Measurements from ENCODE around the gene TMEM9B. TPM values are rescaled to one million over a fixed set of nuclear protein-coding genes. Genes with fewer than 3 reads are reported as not detected.
A peak's percentile ranks its signal among the peaks of the same experiment; 100 is the strongest.

The TMEM9B gene
- total and polyA plus RNA-seq, 4 donors: 35.3 to 55.9 (median 44.7) TPM

GRCh38 chr11:9004183-9004926 lies 40.1 kb upstream of the TMEM9B start:
- no peak for ATAC-seq (ENCODE audit: insufficient read depth, low FRiP score)
- TF ChIP-seq CTCF (IDR thresholded peaks at IDR 0.05; ENCODE audit: control extremely low read depth, extremely low read depth): no peak
- Histone ChIP-seq H3K36me3 (ENCODE audit: control insufficient read depth in 4 of 4, insufficient read depth in 4 of 4, low read length in 4 of 4) (no peaks in the 10 kb centered on the region), H3K27ac (ENCODE audit: low read depth in 1 of 2, low read length in 1 of 2) (no peak overlapping the region), H3K4me1 (ENCODE audit: control insufficient read depth in 5 of 5, insufficient read depth in 5 of 5, low read length in 5 of 5) (peaks cover 0 to 15% (median 3%) of the 10 kb centered on the region in 5 donors), H3K9me3 (ENCODE audit: control insufficient read depth in 4 of 4, insufficient read depth in 3 of 4, low read length in 3 of 4) (peaks cover 0 to 2% (median 0%) of the 10 kb centered on the region in 4 donors), H3K4me3 (peak overlapping the region; percentile 16), H3K27me3 (ENCODE audit: control insufficient read depth in 3 of 3, insufficient read depth in 3 of 3, low read length in 2 of 3) (peaks cover 0 to 22% (median 21%) of the 10 kb centered on the region in 3 donors), H3K9ac (ENCODE audit: insufficient read depth in 1 of 2, low read length in 2 of 2) (no peak overlapping the region)
- WGBS, 2 donors: 13 to 14% methylated on average over 51 to 69 of the region's 69 CpGs
- peak in 2 of 3 donors; percentile 22 to 34 for DNase-seq

- no peak within 1 kb of the TSS for H3K9ac ChIP-seq (ENCODE audit: insufficient read depth in 1 of 2, low read length in 2 of 2)
- H3K27ac ChIP-seq (ENCODE audit: low read depth in 1 of 2, low read length in 1 of 2): no peak within 1 kb of the TSS
- no peak for TF ChIP-seq CTCF (IDR thresholded peaks at IDR 0.05; ENCODE audit: control extremely low read depth, extremely low read depth)
- peak; percentile 76 for ATAC-seq (ENCODE audit: insufficient read depth, low FRiP score)
- no peaks in the 10 kb centered on the region for H3K36me3 ChIP-seq (ENCODE audit: control insufficient read depth in 4 of 4, insufficient read depth in 4 of 4, low read length in 4 of 4)
- peaks cover 0 to 2% (median 0%) of the 10 kb centered on the region in 4 donors for H3K9me3 ChIP-seq (ENCODE audit: control insufficient read depth in 4 of 4, insufficient read depth in 3 of 4, low read length in 3 of 4)
- 0 to 2% methylated on average over 69 to 83 of the region's 83 CpGs for WGBS, 2 donors
- peak within 1 kb of the TSS; percentile 16 for H3K4me3 ChIP-seq
- peaks cover 0 to 22% (median 21%) of the 10 kb centered on the region in 3 donors for H3K27me3 ChIP-seq (ENCODE audit: control insufficient read depth in 3 of 3, insufficient read depth in 3 of 3, low read length in 2 of 3)
- H3K4me1 ChIP-seq (ENCODE audit: control insufficient read depth in 5 of 5, insufficient read depth in 5 of 5, low read length in 5 of 5): peaks cover 0 to 15% (median 3%) of the 10 kb centered on the region in 5 donors
- peak; percentile 63 to 77 (median 71) for DNase-seq
These were observed 39.4 kb upstream of the TMEM9B start, which contains the start of gene NRIP3 for GRCh38 chr11:9003573-9004182. NRIP3 (minus strand) TSS chr11:9004001; CDS start chr11:9003935, 66 bp downstream.

GRCh38 chr11:9002920-9003572 lies 38.8 kb upstream of the TMEM9B start:
- Histone ChIP-seq H3K27me3 (ENCODE audit: control insufficient read depth in 3 of 3, insufficient read depth in 3 of 3, low read length in 2 of 3) (peaks cover 0 to 22% (median 21%) of the 10 kb centered on the region in 3 donors), H3K4me3 (no peak overlapping the region), H3K9ac (ENCODE audit: insufficient read depth in 1 of 2, low read length in 2 of 2) (no peak overlapping the region), H3K27ac (ENCODE audit: low read depth in 1 of 2, low read length in 1 of 2) (no peak overlapping the region), H3K36me3 (ENCODE audit: control insufficient read depth in 4 of 4, insufficient read depth in 4 of 4, low read length in 4 of 4) (no peaks in the 10 kb centered on the region), H3K4me1 (ENCODE audit: control insufficient read depth in 5 of 5, insufficient read depth in 5 of 5, low read length in 5 of 5) (peaks cover 0 to 15% (median 3%) of the 10 kb centered on the region in 5 donors), H3K9me3 (ENCODE audit: control insufficient read depth in 4 of 4, insufficient read depth in 3 of 4, low read length in 3 of 4) (peaks cover 0 to 2% (median 0%) of the 10 kb centered on the region in 4 donors)
- ATAC-seq (ENCODE audit: insufficient read depth, low FRiP score): no peak
- no peak for TF ChIP-seq CTCF (IDR thresholded peaks at IDR 0.05; ENCODE audit: control extremely low read depth, extremely low read depth)
- WGBS, 2 donors: 9 to 13% methylated on average over 8 of the region's 8 CpGs
- no peak for DNase-seq

Measured in lung (tissue), 12 donors.